B cell (primary cell): ENCODE data around the gene DPH7. TPM values are rescaled to one million over a fixed set of nuclear protein-coding genes. Genes with fewer than 3 reads are reported as not detected.
"Not testable (repeated sequence)": the region's sequence is repeated elsewhere in the genome, so short reads cannot be mapped to it uniquely, and the experiment has no call there.

Experiments
- ATAC-seq: fragments of 200-7000 bp; cut with Tn5 transposase; one replicate; pipeline ENCODE4 v1.10.0; 2021; ENCODE audit warnings: low read depth, mild to moderate bottlenecking, moderate number of reproducible peaks, moderate library complexity
- CTCF ChIA-PET: fragments of 350-600 bp; sonication (Branson Sonifier 250); formaldehyde crosslinking; loops from one replicate; lab custom pipeline; 2021; ENCODE audit warnings: antibody characterized with exemption, inconsistent platforms; lab: Charles Lee
- POLR2A ChIA-PET: fragments of 350-600 bp; sonication (Branson Sonifier 250); formaldehyde crosslinking; loops from one replicate; lab custom pipeline; 2021; ENCODE audit warnings: antibody characterized with exemption; lab: Charles Lee
- DNase-seq: peaks from one replicate; pipeline ENCODE4 v3.0.0; 2013
- H2AFZ ChIP-seq: 2 replicates; pipeline ENCODE4 v1.6.1; 2012; ENCODE audit warnings: mild to moderate bottlenecking, low read depth, low read length; ENCODE audit not compliant: insufficient read depth, poor library complexity, severe bottlenecking
- H3K27ac ChIP-seq, 2 donors: 1 replicate in 1 of 2; 2 replicates in 1 of 2; pipeline ENCODE4 v1.5.1; 2012 to 2013; ENCODE audit warnings: low read length in 2 of 2, mild to moderate bottlenecking in 2 of 2, moderate library complexity in 1 of 2
- H3K27me3 ChIP-seq, 4 experiments: fragments of 200-600 bp in 1 of 4; sonication (generic) in 1 of 4; replicated peaks in 1 of 4; 1 replicate in 2 of 4; 2 replicates in 2 of 4; pipeline versions ENCODE4 v1.6.1 to v1.7.0; 2013 to 2016; ENCODE audit warnings: low read length in 3 of 4, mild to moderate bottlenecking in 2 of 4, mixed read lengths in 1 of 4, moderate library complexity in 1 of 4; ENCODE audit not compliant: insufficient read depth in 4 of 4, control insufficient read depth in 3 of 4; ENCODE audit errors: control extremely low read depth in 1 of 4
- H3K36me3 ChIP-seq, 2 experiments: replicated peaks in 1 of 2; 1 replicate in 1 of 2; 2 replicates in 1 of 2; pipeline versions ENCODE4 v1.6.1 to v1.7.1; 2013; ENCODE audit warnings: low read length in 1 of 2; ENCODE audit not compliant: insufficient read depth in 2 of 2, control insufficient read depth in 1 of 2; ENCODE audit errors: control extremely low read depth in 1 of 2, extremely low read depth in 1 of 2
- H3K4me1 ChIP-seq, 2 donors: fragments of 200-600 bp in 1 of 2; sonication (generic) in 1 of 2; 1 replicate in 1 of 2; 2 replicates in 1 of 2; pipeline versions ENCODE4 v1.5.1 to v1.6.1; 2013 to 2017; ENCODE audit warnings: low read length in 2 of 2; ENCODE audit not compliant: control insufficient read depth in 2 of 2, insufficient read depth in 2 of 2
- H3K4me2 ChIP-seq: replicated peaks from 2 replicates; pipeline ENCODE3; 2012; ENCODE audit warnings: mild to moderate bottlenecking, low read depth, low read length; ENCODE audit not compliant: poor library complexity, severe bottlenecking
- H3K4me3 ChIP-seq, 5 experiments: fragments of 200-600 bp in 1 of 5; sonication (generic) in 1 of 5; 1 replicate in 3 of 5; 2 replicates in 2 of 5; pipeline versions ENCODE4 v1.5.1 to v1.7.0; 2011 to 2016; ENCODE audit warnings: low read length in 4 of 5, mild to moderate bottlenecking in 4 of 5, low read depth in 2 of 5, control low read depth in 1 of 5, moderate library complexity in 1 of 5; ENCODE audit not compliant: insufficient read depth in 1 of 5; ENCODE audit errors: control extremely low read depth in 1 of 5, extremely low read depth in 1 of 5
- H3K79me2 ChIP-seq: fragments of 200-600 bp; sonication (generic); one replicate; pipeline ENCODE4 v1.6.0; 2016; ENCODE audit warnings: low read length; ENCODE audit not compliant: control insufficient read depth, insufficient read depth
- H3K9ac ChIP-seq: fragments of 200-600 bp; sonication (generic); 2 replicates; pipeline ENCODE4 v1.6.1; 2017; ENCODE audit warnings: mild to moderate bottlenecking, low read length, moderate library complexity
- H3K9me3 ChIP-seq, 3 donors: one replicate each; pipeline versions ENCODE4 v1.6.1 to v1.7.1; 2013; ENCODE audit warnings: low read length in 2 of 3; ENCODE audit not compliant: control insufficient read depth in 2 of 3, insufficient read depth in 1 of 3; ENCODE audit errors: control extremely low read depth in 1 of 3
- H4K20me1 ChIP-seq: 2 replicates; pipeline ENCODE4 v1.6.0; 2012; ENCODE audit warnings: mild to moderate bottlenecking, low read length; ENCODE audit not compliant: insufficient read depth, control insufficient read depth, poor library complexity, severe bottlenecking
- H3K27ac Mint-ChIP-seq: one replicate; pipeline ENCODE4 v1.8.0; 2021; ENCODE audit warnings: mixed read lengths
- H3K27me3 Mint-ChIP-seq: one replicate; pipeline ENCODE4 v1.8.0; 2021; ENCODE audit warnings: mixed read lengths
- H3K4me1 Mint-ChIP-seq: one replicate; pipeline ENCODE4 v1.8.0; 2021; ENCODE audit warnings: mixed read lengths
- H3K4me3 Mint-ChIP-seq: one replicate; pipeline ENCODE4 v1.8.0; 2021; ENCODE audit warnings: mixed read lengths
- H3K9me3 Mint-ChIP-seq: one replicate; pipeline ENCODE4 v1.8.0; 2022; ENCODE audit warnings: mixed read lengths; ENCODE audit not compliant: insufficient read depth
- EZH2 ChIP-seq: IDR thresholded peaks from 2 replicates; pipeline ENCODE4 v1.6.1; 2012; ENCODE audit warnings: borderline replicate concordance, low read depth, mild to moderate bottlenecking, moderate library complexity, low read length; ENCODE audit not compliant: insufficient read depth, poor library complexity, severe bottlenecking
- WGBS: methylation state at CpG from one replicate; pipeline ENCODE4 v1.1.5; 2013; ENCODE audit warnings: missing lambda C conversion rate; ENCODE audit not compliant: insufficient coverage; 5-methylcytosine and 5-hydroxymethylcytosine counted together
- intact Hi-C: fragments of 100-400 bp; cut with micrococcal nuclease; formaldehyde crosslinking; loops from one replicate; pipeline ENCODE4 v1.10.0; 2022
- polyA plus RNA-seq: library from polyadenylated mRNA; depleted of rRNA; stranded (reverse); fragments of >200 nt; gene quantifications from 2 replicates; pipeline ENCODE4 v1.2.3, GENCODE V29; 2012
- total RNA-seq, 2 donors: library from RNA; stranded (reverse); fragments of 120-200 nt in 1 of 2; gene quantifications; 1 replicate in 1 of 2; 2 replicates in 1 of 2; pipeline versions ENCODE4 v1.2.3 to v1.2.4, GENCODE V29; 2013 to 2022
- TF ChIP-seq, protein P1 (sequence below): fragments of 200-600 bp; IDR thresholded peaks from one replicate; pipeline ENCODE4 v1.8.0; 2022; ENCODE audit warnings: antibody characterized with exemption, mild to moderate bottlenecking

DPH7 gene
- total and polyA plus RNA-seq, 2 donors (not counting 1 experiment from before 2014, with no cell fraction given) = 64.7 to 93.8 TPM

DNA sequence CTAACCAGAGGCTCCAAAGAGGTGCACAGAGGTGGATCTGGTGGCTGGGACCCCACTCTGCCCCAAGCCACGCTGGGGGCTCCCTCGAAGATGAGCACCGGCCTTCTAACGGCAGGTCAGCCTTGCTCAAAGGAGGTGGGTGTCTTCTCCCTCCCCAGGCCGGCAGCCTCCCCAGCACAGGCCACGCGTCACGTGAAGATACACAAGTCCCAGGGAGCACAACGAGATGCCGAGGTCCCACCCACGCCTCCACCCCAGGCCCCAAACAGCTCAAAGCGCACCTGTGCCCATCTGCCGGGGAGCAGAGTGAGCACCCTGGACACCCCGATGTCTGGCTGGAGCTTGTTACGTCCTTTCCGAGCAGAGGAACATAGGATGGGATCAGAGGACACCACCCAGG lies 40.7 kb downstream of the DPH7 start:
- no peak overlapping the region for H3K9ac ChIP-seq

GRCh38 chr9:137536594-137537131 lies 42.1 kb downstream of the DPH7 start:
- Mint-ChIP-seq H3K27ac (peak overlapping the region; percentile 86), H3K4me1 (peaks cover 26% of the 10 kb centered on the region), H3K4me3 (peak overlapping the region; percentile 52)
- H3K27me3 Mint-ChIP-seq, H3K4me3 ChIP-seq, H3K9me3 Mint-ChIP-seq, H3K27me3 ChIP-seq, H2AFZ ChIP-seq, H3K9ac ChIP-seq, CTCF ChIA-PET: not testable (repeated sequence)
- H3K4me1 ChIP-seq = peaks cover 19 to 28% of the 10 kb centered on the region in 2 donors
- H3K27ac ChIP-seq = peak overlapping the region; percentile 50 to 83
- H3K79me2 ChIP-seq = peaks cover 27% of the 10 kb centered on the region
- intact Hi-C loops = loop anchor here (10.0 kb wide), 1 partner anchor 242 kb away; no protein-coding TSS in a partner anchor
- peak overlapping the region; percentile 26 for H3K4me2 ChIP-seq
- 4% methylated on average over 11 of the region's 16 CpGs for WGBS
- peak; percentile 49 for DNase-seq
- ATAC-seq = peak; percentile 36
- POLR2A ChIA-PET = interaction anchor here (0.7 kb wide), 1 partner anchor 54 kb away, joined by 3 read pairs; no protein-coding TSS in a partner anchor
- H3K9me3 ChIP-seq = peaks cover 1 to 27% (median 8%) of the 10 kb centered on the region in 3 donors
- peaks cover 13% of the 10 kb centered on the region for H4K20me1 ChIP-seq
- H3K36me3 ChIP-seq = peaks cover 0 to 13% of the 10 kb centered on the region in 2 experiments

More for the DNA sequence above, 40.7 kb downstream of the DPH7 start:
- Histone ChIP-seq H3K27ac (no peak overlapping the region), H3K27me3 (no peaks in the 10 kb centered on the region), H3K4me1 (peaks cover 19 to 28% of the 10 kb centered on the region in 2 donors), H3K36me3 (peaks cover 0 to 19% of the 10 kb centered on the region in 2 experiments), H3K9me3 (peaks cover 1 to 27% (median 8%) of the 10 kb centered on the region in 3 donors), H3K79me2 (peaks cover 21% of the 10 kb centered on the region), H3K4me3 (no peak overlapping the region), H2AFZ (no peak overlapping the region), H3K4me2 (no peak overlapping the region), H4K20me1 (peaks cover 12% of the 10 kb centered on the region)
- Mint-ChIP-seq H3K4me1 (peaks cover 26% of the 10 kb centered on the region), H3K27ac (peak overlapping the region; percentile 84), H3K9me3 (peaks cover 4% of the 10 kb centered on the region), H3K27me3 (no peaks in the 10 kb centered on the region), H3K4me3 (no peak overlapping the region)
- TF ChIP-seq, protein P1, sequence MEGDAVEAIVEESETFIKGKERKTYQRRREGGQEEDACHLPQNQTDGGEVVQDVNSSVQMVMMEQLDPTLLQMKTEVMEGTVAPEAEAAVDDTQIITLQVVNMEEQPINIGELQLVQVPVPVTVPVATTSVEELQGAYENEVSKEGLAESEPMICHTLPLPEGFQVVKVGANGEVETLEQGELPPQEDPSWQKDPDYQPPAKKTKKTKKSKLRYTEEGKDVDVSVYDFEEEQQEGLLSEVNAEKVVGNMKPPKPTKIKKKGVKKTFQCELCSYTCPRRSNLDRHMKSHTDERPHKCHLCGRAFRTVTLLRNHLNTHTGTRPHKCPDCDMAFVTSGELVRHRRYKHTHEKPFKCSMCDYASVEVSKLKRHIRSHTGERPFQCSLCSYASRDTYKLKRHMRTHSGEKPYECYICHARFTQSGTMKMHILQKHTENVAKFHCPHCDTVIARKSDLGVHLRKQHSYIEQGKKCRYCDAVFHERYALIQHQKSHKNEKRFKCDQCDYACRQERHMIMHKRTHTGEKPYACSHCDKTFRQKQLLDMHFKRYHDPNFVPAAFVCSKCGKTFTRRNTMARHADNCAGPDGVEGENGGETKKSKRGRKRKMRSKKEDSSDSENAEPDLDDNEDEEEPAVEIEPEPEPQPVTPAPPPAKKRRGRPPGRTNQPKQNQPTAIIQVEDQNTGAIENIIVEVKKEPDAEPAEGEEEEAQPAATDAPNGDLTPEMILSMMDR = no peak
- no peak for TF ChIP-seq EZH2
- ChIA-PET CTCF (interaction anchor here (0.7 to 1.1 kb wide), 2 partner anchors 10 to 41 kb away, joined by 3 to 4 read pairs; no protein-coding TSS in a partner anchor), POLR2A (no interaction called here)
- ATAC-seq = no peak
- intact Hi-C loops = loop anchor here (10.0 kb wide), 1 partner anchor 243 kb away; no protein-coding TSS in a partner anchor
- WGBS = 97% methylated on average over 16 of the region's 16 CpGs
- DNase-seq = no peak
